HG03342 (cell line): Measurements from ENCODE around the gene OR2A5.
"Not testable (repeated sequence)": the region's sequence is repeated elsewhere in the genome, so short reads cannot be mapped to it uniquely, and the experiment has no call there.

ENCODE experiments used
- ATAC-seq: cut with Tn5 transposase; IDR thresholded peaks from one replicate; pipeline ENCODE4 v1.9.1; 2021; ENCODE audit warnings: mild to moderate bottlenecking, moderate library complexity; ENCODE audit not compliant: unreplicated experiment

OR2A5 gene

GRCh38 chr7:144048648-144049047 lies at the start of gene OR2A5:
Gene OR2A5 (plus strand): TSS chr7:144048948. CDS start chr7:144050402, 1,454 bp downstream.
- ATAC-seq: no peak

GRCh38 chr7:144000020-144000419 lies 48.7 kb upstream of the OR2A5 start, which contains the start of gene OR6B1:
Gene OR6B1 (plus strand): TSS chr7:144000320. CDS start chr7:144003997, 3,677 bp downstream.
- ATAC-seq: no peak

GRCh38 chr7:144001543-144001942 lies 47.2 kb upstream of the OR2A5 start:
- no peak for ATAC-seq

- no peak for ATAC-seq
These were observed 44.0 kb upstream of the OR2A5 start for GRCh38 chr7:144004703-144005102.

GRCh38 chr7:144006029-144006691 lies 42.6 kb upstream of the OR2A5 start:
- no peak for ATAC-seq

- ATAC-seq: no peak
These were observed 42.1 kb upstream of the OR2A5 start for GRCh38 chr7:144006692-144007042.

- ATAC-seq: no peak
These were observed 39.4 kb upstream of the OR2A5 start for GRCh38 chr7:144009361-144009760.

- ATAC-seq: not testable (repeated sequence)
These were observed 38.7 kb upstream of the OR2A5 start for GRCh38 chr7:144010061-144010460.

- ATAC-seq: not testable (repeated sequence)
These were observed 37.9 kb upstream of the OR2A5 start for GRCh38 chr7:144010821-144011220.

- no peak for ATAC-seq
These were observed 37.1 kb upstream of the OR2A5 start for GRCh38 chr7:144011458-144012230.

GRCh38 chr7:144018065-144018464 lies 30.7 kb upstream of the OR2A5 start:
- no peak for ATAC-seq

GRCh38 chr7:144019457-144019856 lies 29.3 kb upstream of the OR2A5 start:
- no peak for ATAC-seq

- ATAC-seq: no peak
These were observed 28.4 kb upstream of the OR2A5 start for GRCh38 chr7:144020340-144020739.

GRCh38 chr7:144022169-144022568 lies 26.6 kb upstream of the OR2A5 start:
- no peak for ATAC-seq

GRCh38 chr7:144023171-144023827 lies 25.4 kb upstream of the OR2A5 start:
- no peak for ATAC-seq

- ATAC-seq: no peak
These were observed 24.5 kb upstream of the OR2A5 start for GRCh38 chr7:144024213-144024612.

GRCh38 chr7:144026203-144026883 lies 22.4 kb upstream of the OR2A5 start:
- ATAC-seq: no peak

- ATAC-seq: no peak
These were observed 21.7 kb upstream of the OR2A5 start for GRCh38 chr7:144027070-144027469.

GRCh38 chr7:144027974-144028373 lies 20.8 kb upstream of the OR2A5 start:
- no peak for ATAC-seq

GRCh38 chr7:144028547-144028946 lies 20.2 kb upstream of the OR2A5 start:
- ATAC-seq: no peak

GRCh38 chr7:144032516-144032915 lies 16.2 kb upstream of the OR2A5 start:
- ATAC-seq: no peak
